HepG2 (cell line): Measurements from ENCODE around the gene RSL1D1. TPM values are rescaled to one million over a fixed set of nuclear protein-coding genes. Genes with fewer than 3 reads are reported as not detected.

Experiments
- ARID4A ChIP-seq: sonication (generic); formaldehyde crosslinking; IDR thresholded peaks from 2 replicates; pipeline ENCODE4 v1.5.0; 2020; ENCODE audit warnings: mild to moderate bottlenecking, missing genetic modification reagents, borderline replicate concordance
- ATM ChIP-seq: fragments of 450-650 bp; IDR thresholded peaks from 2 replicates; pipeline ENCODE4 v1.7.1; 2017; ENCODE audit warnings: mild to moderate bottlenecking, borderline replicate concordance
- ATRX ChIP-seq: sonication (generic); formaldehyde crosslinking; IDR thresholded peaks from 2 replicates; pipeline ENCODE4 v1.4.0; 2020; ENCODE audit warnings: missing genetic modification reagents, borderline replicate concordance
- CEBPB ChIP-seq: IDR thresholded peaks from 2 replicates; pipeline ENCODE4 v1.6.1; 2011; ENCODE audit warnings: low read depth, low read length, improper control_type of control experiment, borderline replicate concordance
- CENPBD1 ChIP-seq: sonication (generic); formaldehyde crosslinking; IDR thresholded peaks from 2 replicates; pipeline ENCODE4 v1.8.0; 2022; ENCODE audit warnings: missing genetic modification reagents, low read depth, mild to moderate bottlenecking, borderline replicate concordance
- CENPX ChIP-seq: sonication (generic); formaldehyde crosslinking; IDR thresholded peaks from 2 replicates; pipeline ENCODE4 v1.9.0; 2021; ENCODE audit warnings: mild to moderate bottlenecking, missing genetic modification reagents, moderate library complexity
- HNRNPUL1 ChIP-seq: fragments of 200-400 bp; formaldehyde crosslinking; IDR thresholded peaks from 2 replicates; pipeline ENCODE4 v1.6.1; 2017; ENCODE audit warnings: low read depth, mild to moderate bottlenecking, low read length, moderate library complexity
- KLF6 ChIP-seq: IDR thresholded peaks from 2 replicates; pipeline ENCODE4 v1.8.0; 2016; ENCODE audit warnings: missing biosample characterization, missing genetic modification reagents
- SAP130 ChIP-seq: IDR thresholded peaks from 2 replicates; pipeline ENCODE4 v1.6.1; 2016; ENCODE audit warnings: low read depth
- SMAD3 ChIP-seq: sonication (generic); formaldehyde crosslinking; IDR thresholded peaks from 2 replicates; pipeline ENCODE4 v1.4.0; 2020; ENCODE audit warnings: missing genetic modification reagents
- SMC3 ChIP-seq: IDR thresholded peaks from 2 replicates; pipeline ENCODE4 v1.6.1; 2011; ENCODE audit warnings: low read length, improper control_type of control experiment
- ZBTB20 ChIP-seq: sonication (generic); formaldehyde crosslinking; IDR thresholded peaks from 2 replicates; pipeline ENCODE4 v1.8.1; 2023; ENCODE audit warnings: missing genetic modification reagents, low read depth, mild to moderate bottlenecking, borderline replicate concordance
- ZFP62 ChIP-seq: sonication (generic); formaldehyde crosslinking; IDR thresholded peaks from 2 replicates; pipeline ENCODE4 v1.4.0; 2020; ENCODE audit warnings: missing genetic modification reagents
- ZFYVE20 ChIP-seq: sonication (generic); formaldehyde crosslinking; IDR thresholded peaks from 2 replicates; pipeline ENCODE4 v1.8.0; 2023; ENCODE audit warnings: low read depth, mild to moderate bottlenecking, moderate library complexity, missing genetic modification reagents, borderline replicate concordance
- ZNF225 ChIP-seq: sonication (generic); formaldehyde crosslinking; IDR thresholded peaks from 2 replicates; pipeline ENCODE4 v1.4.0; 2020; ENCODE audit warnings: mild to moderate bottlenecking, missing genetic modification reagents
- ZNF343 ChIP-seq: sonication (generic); formaldehyde crosslinking; IDR thresholded peaks from 2 replicates; pipeline ENCODE4 v1.4.0; 2020; ENCODE audit warnings: mild to moderate bottlenecking, missing genetic modification reagents
- ZNF501 ChIP-seq: sonication (generic); formaldehyde crosslinking; IDR thresholded peaks from 2 replicates; pipeline ENCODE4 v1.5.1; 2020; ENCODE audit warnings: mild to moderate bottlenecking, moderate library complexity, missing genetic modification reagents
- ZNF547 ChIP-seq: sonication (generic); formaldehyde crosslinking; IDR thresholded peaks from 2 replicates; pipeline ENCODE4 v1.5.1; 2020; ENCODE audit warnings: mild to moderate bottlenecking, missing genetic modification reagents
- ZNF570 ChIP-seq: sonication (generic); formaldehyde crosslinking; IDR thresholded peaks from 2 replicates; pipeline ENCODE4 v1.4.0; 2020; ENCODE audit warnings: mild to moderate bottlenecking, missing genetic modification reagents, borderline replicate concordance
- ZNF644 ChIP-seq: IDR thresholded peaks from 2 replicates; pipeline ENCODE4 v1.6.1; 2016; ENCODE audit warnings: low read depth
- ZZZ3 ChIP-seq: sonication (generic); formaldehyde crosslinking; IDR thresholded peaks from 2 replicates; pipeline ENCODE4 v1.4.0; 2020; ENCODE audit warnings: missing genetic modification reagents, mild to moderate bottlenecking, borderline replicate concordance
- polyA plus RNA-seq, 8 experiments: library from polyadenylated mRNA; depleted of rRNA in 3 of 8; stranded (reverse) in 7 of 8; unstranded in 1 of 8; fragments of >200 nt; fragmentation: Illumina TruSeq in 4 of 8; extraction: Trizol in 4 of 8; gene quantifications; 2 replicates each; pipeline versions ENCODE4 v1.2.1 to v1.2.3, GENCODE V29; 2011 to 2016; ENCODE audit warnings: low read depth in 4 of 8, missing spikeins in 1 of 8, mixed read lengths in 1 of 8; ENCODE audit not compliant: insufficient read depth in 1 of 8
- total RNA-seq, 5 experiments: library from RNA; depleted of rRNA; stranded (reverse); fragments of >200 nt; fragmentation: Illumina TruSeq; extraction: Trizol; gene quantifications; 2 replicates each; pipeline ENCODE4 v1.2.3, GENCODE V29; 2016; ENCODE audit warnings: low read depth in 1 of 5
- TF ChIP-seq, protein P1 (sequence below): IDR thresholded peaks from 2 replicates; pipeline ENCODE4 v1.6.1; 2012; ENCODE audit warnings: inconsistent platforms
- TF ChIP-seq, protein P2 (sequence below): sonication (generic); formaldehyde crosslinking; IDR thresholded peaks from 2 replicates; pipeline ENCODE4 v1.4.0; 2020; ENCODE audit warnings: mild to moderate bottlenecking, missing genetic modification reagents
- TF ChIP-seq, protein P3 (sequence below): sonication (generic); formaldehyde crosslinking; IDR thresholded peaks from 2 replicates; pipeline ENCODE4 v1.4.0; 2020; ENCODE audit warnings: missing genetic modification reagents

Gene RSL1D1
- total and polyA plus RNA-seq, 2 of the 13 experiments (the other 11 are each of a cell fraction or from before 2014, with no cell fraction given), result 187 to 343 TPM

DNA sequence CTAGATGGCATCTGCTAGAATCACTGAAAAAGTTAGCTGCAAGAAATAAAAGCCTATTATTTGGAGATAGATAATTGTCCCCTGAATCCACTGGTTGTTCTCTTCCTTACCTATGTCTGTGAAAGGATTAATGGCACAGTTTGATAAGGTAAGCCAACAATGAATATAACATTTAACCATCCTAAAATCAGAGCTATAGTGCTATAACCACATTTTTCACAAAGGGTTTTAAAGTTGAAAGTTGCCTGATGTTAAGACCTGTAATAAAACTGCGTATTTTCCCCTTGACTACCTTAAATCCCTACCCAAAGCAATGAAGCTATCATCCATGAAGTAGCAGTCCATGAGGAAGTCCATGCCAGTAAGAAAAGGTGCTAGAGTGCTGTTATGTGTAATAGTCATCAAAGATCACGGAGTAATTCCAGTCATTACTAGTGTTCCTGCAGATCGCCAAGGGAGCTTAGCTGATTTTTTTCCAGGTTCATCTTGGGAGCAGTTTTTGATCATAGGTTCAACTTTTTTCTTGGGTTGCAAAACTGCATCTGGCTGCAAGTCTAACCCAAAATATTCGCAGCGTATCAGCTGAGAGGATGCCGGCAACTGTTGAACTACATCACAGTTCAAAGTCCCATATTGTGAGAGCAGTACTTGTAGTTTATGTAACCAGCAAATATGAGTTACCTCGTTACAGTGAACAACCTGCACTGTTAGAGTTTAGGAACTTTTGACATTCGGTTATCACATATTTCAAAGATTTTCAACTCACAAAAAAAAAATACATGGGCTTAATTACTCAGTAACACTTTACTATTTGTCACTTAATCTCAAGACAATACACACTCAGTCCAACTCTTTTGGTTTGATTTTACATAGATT, 18.2 kb upstream of the RSL1D1 start (continued):
- TF ChIP-seq CEBPB, result peak; percentile 85
- 0 out of 2 replicates have a peak, but pooled peaks have one; percentile 11 for TF ChIP-seq SMC3
- TF ChIP-seq ZNF644 (CRISPR knock-in tag), result peak; percentile 25; the same call in 1 of the 2 replicates
- TF ChIP-seq SMAD3, result 0 out of 2 replicates have a peak, but pooled peaks have one; percentile 52
- TF ChIP-seq, protein P1, sequence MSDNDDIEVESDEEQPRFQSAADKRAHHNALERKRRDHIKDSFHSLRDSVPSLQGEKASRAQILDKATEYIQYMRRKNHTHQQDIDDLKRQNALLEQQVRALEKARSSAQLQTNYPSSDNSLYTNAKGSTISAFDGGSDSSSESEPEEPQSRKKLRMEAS, result 0 out of 2 replicates have a peak, but pooled peaks have one; percentile 24
- TF ChIP-seq ATM, result no peak
- TF ChIP-seq CENPX (CRISPR knock-in tag), result no peak
- no peak for TF ChIP-seq ZBTB20 (CRISPR knock-in tag)
- no peak for TF ChIP-seq ZNF547
- TF ChIP-seq ZNF570 (CRISPR knock-in tag), result no peak
- TF ChIP-seq ATRX (CRISPR knock-in tag), result no peak
- TF ChIP-seq, protein P2, sequence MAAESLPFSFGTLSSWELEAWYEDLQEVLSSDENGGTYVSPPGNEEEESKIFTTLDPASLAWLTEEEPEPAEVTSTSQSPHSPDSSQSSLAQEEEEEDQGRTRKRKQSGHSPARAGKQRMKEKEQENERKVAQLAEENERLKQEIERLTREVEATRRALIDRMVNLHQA (CRISPR knock-in tag), result no peak
- TF ChIP-seq HNRNPUL1, result 0 out of 2 replicates have a peak, but pooled peaks have one; percentile 15
- TF ChIP-seq ZNF343 (CRISPR knock-in tag), result no peak
- TF ChIP-seq ZNF225 (CRISPR knock-in tag), result no peak
- TF ChIP-seq ARID4A, result peak; percentile 68; the same call in 1 of the 2 replicates
- no peak for TF ChIP-seq ZZZ3 (CRISPR knock-in tag)
- no peak for TF ChIP-seq ZNF501 (CRISPR knock-in tag)
- TF ChIP-seq ZFYVE20 (CRISPR knock-in tag), result no peak
- TF ChIP-seq KLF6 (CRISPR knock-in tag), result no peak
- TF ChIP-seq, protein P3, sequence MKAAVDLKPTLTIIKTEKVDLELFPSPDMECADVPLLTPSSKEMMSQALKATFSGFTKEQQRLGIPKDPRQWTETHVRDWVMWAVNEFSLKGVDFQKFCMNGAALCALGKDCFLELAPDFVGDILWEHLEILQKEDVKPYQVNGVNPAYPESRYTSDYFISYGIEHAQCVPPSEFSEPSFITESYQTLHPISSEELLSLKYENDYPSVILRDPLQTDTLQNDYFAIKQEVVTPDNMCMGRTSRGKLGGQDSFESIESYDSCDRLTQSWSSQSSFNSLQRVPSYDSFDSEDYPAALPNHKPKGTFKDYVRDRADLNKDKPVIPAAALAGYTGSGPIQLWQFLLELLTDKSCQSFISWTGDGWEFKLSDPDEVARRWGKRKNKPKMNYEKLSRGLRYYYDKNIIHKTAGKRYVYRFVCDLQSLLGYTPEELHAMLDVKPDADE (CRISPR knock-in tag), result no peak
- TF ChIP-seq CENPBD1, result no peak
- no peak for TF ChIP-seq ZFP62 (CRISPR knock-in tag)
- peak; percentile 97 for TF ChIP-seq SAP130
